Measurements from ENCODE around the gene COL9A3.

The COL9A3 gene

DNA sequence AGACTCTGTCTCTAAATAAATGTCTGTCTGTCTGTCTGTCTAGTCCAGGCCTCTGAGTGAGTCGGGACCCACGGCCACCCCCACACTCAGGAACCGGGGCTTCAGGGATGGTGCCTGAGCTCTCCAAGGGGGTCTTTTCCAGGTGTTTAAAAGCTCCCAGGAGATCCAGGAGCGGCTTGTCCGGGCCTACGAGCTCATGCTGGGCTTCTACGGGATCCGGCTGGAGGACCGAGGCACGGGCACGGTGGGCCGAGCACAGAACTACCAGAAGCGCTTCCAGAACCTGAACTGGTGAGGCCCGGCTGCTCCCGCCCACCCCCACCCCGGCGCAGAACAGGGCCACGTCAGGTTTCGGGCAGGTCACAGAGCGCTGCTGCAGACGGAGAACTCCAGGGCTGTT is 5.5 kb upstream of the COL9A3 start:
- DNase-seq (ENCODE audit: low spot score), result no peak

GRCh38 chr20:62811720-62812119 is 5.1 kb upstream of the COL9A3 start:
- DNase-seq (ENCODE audit: low spot score), result no peak

DNA sequence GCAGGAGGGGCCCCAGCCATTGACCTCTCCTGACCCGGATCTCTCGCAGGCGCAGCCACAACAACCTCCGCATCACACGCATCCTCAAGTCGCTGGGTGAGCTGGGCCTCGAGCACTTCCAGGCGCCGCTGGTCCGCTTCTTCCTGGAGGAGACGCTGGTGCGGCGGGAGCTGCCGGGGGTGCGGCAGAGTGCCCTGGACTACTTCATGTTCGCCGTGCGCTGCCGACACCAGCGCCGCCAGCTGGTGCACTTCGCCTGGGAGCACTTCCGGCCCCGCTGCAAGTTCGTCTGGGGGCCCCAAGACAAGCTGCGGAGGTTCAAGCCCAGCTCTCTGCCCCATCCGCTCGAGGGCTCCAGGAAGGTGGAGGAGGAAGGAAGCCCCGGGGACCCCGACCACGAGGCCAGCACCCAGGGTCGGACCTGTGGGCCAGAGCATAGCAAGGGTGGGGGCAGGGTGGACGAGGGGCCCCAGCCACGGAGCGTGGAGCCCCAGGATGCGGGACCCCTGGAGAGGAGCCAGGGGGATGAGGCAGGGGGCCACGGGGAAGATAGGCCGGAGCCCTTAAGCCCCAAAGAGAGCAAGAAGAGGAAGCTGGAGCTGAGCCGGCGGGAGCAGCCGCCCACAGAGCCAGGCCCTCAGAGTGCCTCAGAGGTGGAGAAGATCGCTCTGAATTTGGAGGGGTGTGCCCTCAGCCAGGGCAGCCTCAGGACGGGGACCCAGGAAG is 4.5 kb upstream of the COL9A3 start:
- no peak for DNase-seq (ENCODE audit: low spot score)

DNA sequence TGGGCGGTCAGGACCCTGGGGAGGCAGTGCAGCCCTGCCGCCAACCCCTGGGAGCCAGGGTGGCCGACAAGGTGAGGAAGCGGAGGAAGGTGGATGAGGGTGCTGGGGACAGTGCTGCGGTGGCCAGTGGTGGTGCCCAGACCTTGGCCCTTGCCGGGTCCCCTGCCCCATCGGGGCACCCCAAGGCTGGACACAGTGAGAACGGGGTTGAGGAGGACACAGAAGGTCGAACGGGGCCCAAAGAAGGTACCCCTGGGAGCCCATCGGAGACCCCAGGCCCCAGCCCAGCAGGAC is 4.0 kb upstream of the COL9A3 start:
- no peak for DNase-seq (ENCODE audit: low spot score)

DNA sequence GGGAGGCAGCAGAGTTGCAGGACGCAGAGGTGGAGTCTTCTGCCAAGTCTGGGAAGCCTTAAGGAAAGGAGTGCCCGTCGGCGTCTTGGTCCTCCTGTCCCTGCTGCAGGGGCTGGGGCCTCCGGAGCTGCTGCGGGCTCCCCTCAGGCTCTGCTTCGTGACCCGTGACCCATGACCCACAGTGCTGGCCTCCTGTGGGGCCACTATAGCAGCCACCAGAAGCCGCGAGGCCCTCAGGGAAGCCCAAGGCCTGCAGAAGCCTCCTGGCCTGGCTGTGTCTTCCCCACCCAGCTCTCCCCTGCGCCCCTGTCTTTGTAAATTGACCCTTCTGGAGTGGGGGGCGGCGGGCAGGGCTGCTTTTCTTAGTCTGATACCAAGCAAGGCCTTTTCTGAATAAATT is 3.3 kb upstream of the COL9A3 start:
- no peak for DNase-seq (ENCODE audit: low spot score)

DNA sequence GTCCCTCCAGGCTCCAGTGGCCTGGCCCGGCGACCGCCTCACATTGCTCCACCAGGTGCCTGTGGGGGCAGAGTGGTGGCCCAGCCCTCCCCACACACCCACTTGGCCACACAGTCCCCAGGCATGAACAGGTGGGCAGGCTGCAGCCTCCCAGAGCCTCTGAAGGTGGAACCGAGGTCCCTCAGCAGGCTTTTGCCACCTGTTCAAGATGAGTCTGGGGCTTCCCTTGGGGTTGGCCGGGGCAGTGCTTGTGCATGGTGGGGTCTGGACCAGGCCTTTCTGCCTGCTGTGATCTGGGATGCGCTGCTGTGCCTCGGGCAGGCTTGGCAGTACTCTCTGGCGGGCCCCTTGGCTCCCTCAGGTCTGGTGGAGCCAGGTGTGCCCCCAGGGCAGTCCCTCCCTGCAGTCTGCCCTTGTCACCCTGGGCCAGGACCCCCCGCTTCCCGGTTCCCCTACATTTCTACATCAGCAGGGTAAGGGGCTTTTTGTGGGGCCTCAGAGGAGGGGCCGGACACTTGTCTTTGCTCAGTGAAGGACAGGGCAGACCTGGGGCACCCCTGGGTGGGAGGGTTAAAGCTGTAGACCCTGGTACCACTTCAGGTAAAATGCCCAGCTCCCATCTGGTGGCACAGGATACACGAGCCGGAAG is 2.7 kb upstream of the COL9A3 start:
- no peak for DNase-seq (ENCODE audit: low spot score)

- DNase-seq (ENCODE audit: low spot score), result no peak
These were observed 2.2 kb upstream of the COL9A3 start for GRCh38 chr20:62814709-62815065.

DNA sequence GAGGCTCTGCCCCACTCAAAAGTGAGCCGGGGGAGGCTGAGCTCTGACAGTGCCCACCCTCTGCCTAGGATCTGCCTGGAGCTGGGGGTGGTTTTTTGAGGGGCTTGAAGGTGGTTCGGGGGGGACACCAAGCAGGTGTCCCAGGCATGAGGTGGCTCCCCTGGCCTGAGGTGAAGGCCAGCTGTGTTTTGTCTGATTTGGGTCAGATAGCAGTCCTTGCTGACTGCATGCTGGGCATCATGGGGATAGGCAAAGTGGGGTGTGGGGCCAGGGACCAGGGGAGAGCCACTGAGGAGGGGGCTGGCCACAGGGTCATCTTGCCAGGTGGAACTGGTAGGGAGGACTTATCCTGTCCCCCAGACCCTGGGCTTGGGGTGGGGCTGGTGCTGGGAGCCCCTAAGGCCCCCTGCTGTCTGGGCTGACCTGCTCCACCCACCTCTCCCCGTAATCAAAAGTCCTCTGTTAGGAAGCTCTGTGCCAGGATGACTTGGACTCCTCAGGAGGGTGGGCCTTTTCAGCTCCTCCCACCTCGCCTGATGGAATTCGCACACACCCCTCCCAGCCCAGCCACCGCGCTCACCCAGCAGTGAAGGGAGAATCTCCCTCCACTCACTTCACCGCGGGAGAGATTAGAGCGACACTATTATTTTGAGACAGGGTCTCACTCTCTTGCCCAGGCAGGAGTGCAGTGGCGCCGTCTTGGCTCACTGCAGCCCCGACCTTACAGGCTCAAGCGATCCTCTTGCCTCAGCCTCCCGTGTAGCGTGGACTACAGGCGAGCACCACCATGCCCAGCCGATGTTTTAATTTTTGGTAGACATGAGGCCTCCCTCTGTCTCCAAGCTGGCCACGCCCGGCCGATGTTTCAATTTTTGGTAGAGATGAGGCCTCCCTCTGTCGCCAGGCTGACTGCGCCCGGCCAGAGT is 1.5 kb upstream of the COL9A3 start:
- DNase-seq (ENCODE audit: low spot score), result no peak

DNA sequence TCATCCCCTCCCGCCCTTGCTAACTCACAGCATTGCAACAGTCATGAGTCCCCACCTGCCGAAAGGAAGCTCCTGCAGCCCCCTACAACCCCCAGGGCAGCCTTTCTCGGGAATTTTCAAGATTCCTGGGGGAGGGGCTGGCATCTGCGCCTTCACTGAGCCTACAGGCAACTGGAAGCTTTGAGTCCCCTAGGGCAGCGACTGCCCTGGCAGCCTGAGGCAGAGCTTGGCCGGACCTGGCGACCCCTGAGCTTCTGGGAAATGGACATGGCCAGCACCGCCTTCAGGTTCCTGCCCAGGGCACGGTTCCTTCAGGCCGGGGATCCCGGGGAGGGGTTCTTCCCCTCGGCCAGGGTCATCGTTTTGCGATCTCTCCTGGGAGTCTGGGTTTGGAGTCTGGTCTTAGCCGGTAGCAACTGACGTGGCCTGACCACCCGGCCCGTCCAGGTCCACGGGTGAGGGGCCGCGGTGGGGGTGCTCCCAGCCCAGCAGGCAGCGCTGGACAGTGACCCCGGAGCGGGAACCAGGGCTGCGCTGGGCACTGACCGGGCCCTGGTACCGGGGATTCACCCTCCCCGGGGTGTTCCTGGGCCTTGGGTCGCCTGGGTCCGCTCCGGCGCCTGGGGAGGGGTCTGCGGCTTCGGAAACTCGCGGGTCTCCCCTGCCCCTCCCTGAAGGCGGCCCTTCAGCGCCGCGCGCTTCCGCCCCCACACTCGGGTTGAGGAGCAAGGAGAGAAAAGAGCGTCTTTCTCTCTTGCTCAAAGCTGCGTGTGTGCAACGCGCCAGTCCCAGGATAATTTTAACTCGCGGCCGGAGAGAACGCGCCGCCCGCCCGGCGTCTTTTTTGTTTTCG is 593 bp upstream of the COL9A3 start:
- no peak for DNase-seq (ENCODE audit: low spot score)

- DNase-seq (ENCODE audit: low spot score), result no peak
These were observed 1.2 kb downstream of the COL9A3 start for GRCh38 chr20:62817975-62818591.

- peak; percentile 84 for DNase-seq (ENCODE audit: low spot score)
These were observed 2.0 kb downstream of the COL9A3 start for GRCh38 chr20:62818592-62819493.

GRCh38 chr20:62819494-62820174 is 2.8 kb downstream of the COL9A3 start:
- DNase-seq (ENCODE audit: low spot score), result no peak

GRCh38 chr20:62820208-62820961 is 3.5 kb downstream of the COL9A3 start:
- DNase-seq (ENCODE audit: low spot score), result no peak

DNA sequence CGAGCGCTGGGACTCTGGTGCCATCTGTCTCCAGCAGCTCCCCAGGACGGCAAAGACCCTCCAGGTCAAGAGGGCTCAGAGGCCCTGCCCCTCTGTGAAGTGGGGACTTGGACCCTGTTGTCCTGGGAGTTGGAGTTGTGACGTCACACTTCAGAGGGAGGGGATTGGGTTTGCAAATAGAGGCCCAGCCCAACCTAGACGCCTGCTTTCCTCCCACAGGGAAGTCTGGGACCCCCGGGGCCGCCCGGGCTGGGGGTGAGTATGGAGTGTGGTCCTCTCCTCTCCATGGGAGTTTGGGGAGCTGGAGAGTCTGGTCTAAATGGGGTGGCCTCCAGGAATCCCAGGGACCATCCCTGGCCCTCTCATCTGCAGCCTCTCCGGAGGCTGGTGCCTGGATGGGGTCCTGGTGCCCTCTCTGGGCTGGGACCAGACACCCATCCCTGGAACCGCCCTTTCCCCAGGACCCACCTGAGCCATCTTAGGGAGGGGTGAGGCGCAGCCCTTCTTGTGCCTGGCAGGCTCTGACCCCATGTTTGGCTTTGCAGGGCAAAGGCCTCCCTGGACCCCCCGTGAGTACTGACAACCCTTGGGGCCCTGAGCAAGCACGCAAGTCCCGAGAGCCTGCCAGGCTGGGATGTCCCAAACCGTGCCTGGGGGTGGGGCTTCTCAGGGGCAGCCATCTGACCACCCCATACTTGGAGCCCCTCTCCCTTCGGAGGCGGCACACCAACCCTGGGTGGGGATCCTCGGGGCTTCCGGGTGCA is 4.3 kb downstream of the COL9A3 start:
- DNase-seq (ENCODE audit: low spot score), result no peak

- no peak for DNase-seq (ENCODE audit: low spot score)
These were observed 4.9 kb downstream of the COL9A3 start for GRCh38 chr20:62821726-62822210.

- no peak for DNase-seq (ENCODE audit: low spot score)
These were observed 5.5 kb downstream of the COL9A3 start for GRCh38 chr20:62822239-62822787.

DNA sequence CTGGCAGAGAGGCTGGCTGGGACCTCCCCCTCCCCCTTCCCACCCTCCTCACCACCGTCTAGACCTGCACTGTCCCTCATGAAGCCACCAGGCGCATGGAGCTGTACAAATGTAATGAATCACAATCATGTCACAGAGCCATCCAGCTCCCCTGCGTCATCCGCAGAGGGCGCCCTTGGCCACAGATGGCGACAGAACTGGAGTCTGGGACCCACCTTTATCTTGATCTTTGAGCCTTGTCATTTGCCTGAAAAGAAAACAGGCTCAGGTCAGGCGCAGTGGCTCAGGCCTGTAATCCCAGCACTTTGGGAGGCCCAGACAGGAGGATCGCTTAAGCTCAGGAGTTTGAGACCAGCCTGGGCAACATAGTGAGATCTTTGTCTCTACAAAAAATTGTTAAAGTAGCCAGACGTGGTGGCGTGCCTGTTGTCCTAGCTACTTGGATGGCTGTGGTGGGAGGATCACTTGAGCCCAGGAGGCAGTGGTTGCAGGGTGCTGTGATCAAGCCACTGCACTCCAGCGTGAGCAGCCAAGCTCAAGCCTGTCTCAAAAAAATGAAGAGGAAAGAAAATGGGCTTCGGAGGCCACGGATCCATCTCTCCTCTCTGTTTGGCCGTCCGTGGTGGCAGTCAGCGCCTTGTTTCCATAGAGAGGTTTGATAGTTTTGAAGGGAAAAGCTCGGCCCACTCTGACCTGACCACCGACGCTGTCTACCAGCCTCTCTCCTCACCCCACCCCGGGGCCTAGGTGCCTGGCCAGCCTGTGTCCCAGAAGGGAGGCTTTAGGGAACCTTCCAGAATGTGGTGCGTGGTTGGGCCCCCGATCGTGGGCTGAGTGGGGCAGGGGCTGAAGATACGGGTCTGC is 6.2 kb downstream of the COL9A3 start:
- no peak for DNase-seq (ENCODE audit: low spot score)
